Measurements from ENCODE around the gene SLC39A5. TPM values are rescaled to one million over a fixed set of nuclear protein-coding genes. Genes with fewer than 3 reads are reported as not detected.

Gene SLC39A5
- total and polyA plus RNA-seq, 2 of the 13 experiments (the other 11 are each of a cell fraction or from before 2014, with no cell fraction given) = 59.7 to 101 TPM

GRCh38 chr12:56221232-56221756 is 8.6 kb upstream of the SLC39A5 start (continued):
- peak; percentile 1; the same call in 1 of the 2 replicates for TF ChIP-seq KDM5B (CRISPR knock-in tag; IDR thresholded peaks at IDR 0.05; ENCODE audit: borderline replicate concordance)
- 0 out of 2 replicates have a peak, but pooled peaks have one; percentile 20 for TF ChIP-seq DNMT1 (CRISPR knock-in tag; IDR thresholded peaks at IDR 0.05)
- no peak for TF ChIP-seq NFYC (CRISPR knock-in tag; IDR thresholded peaks at IDR 0.05)
- no peak for TF ChIP-seq ZNF501 (CRISPR knock-in tag; IDR thresholded peaks at IDR 0.05)
- TF ChIP-seq PLSCR1 (CRISPR knock-in tag; IDR thresholded peaks at IDR 0.05; ENCODE audit: borderline replicate concordance) = no peak
- no peak for TF ChIP-seq ZNF670 (CRISPR knock-in tag; IDR thresholded peaks at IDR 0.05; ENCODE audit: borderline replicate concordance)
- TF ChIP-seq ZNF580 (CRISPR knock-in tag; IDR thresholded peaks at IDR 0.05; ENCODE audit: borderline replicate concordance, low read depth) = no peak
- no peak for TF ChIP-seq ZNF367 (CRISPR knock-in tag; IDR thresholded peaks at IDR 0.05; ENCODE audit: borderline replicate concordance)
- TF ChIP-seq POLR2AphosphoS5 (IDR thresholded peaks at IDR 0.05; ENCODE audit: low read depth, low read length) = no peak
- TF ChIP-seq ZNF12 (CRISPR knock-in tag; IDR thresholded peaks at IDR 0.05) = no peak
- no peak for TF ChIP-seq NCOA2 (CRISPR knock-in tag; IDR thresholded peaks at IDR 0.05)
- 0 out of 2 replicates have a peak, but pooled peaks have one; percentile 48 for TF ChIP-seq THAP7 (CRISPR knock-in tag; IDR thresholded peaks at IDR 0.05)
- TF ChIP-seq ZNF572 (CRISPR knock-in tag; IDR thresholded peaks at IDR 0.05) = 0 out of 2 replicates have a peak, but pooled peaks have one; percentile 61
- 0 out of 2 replicates have a peak, but pooled peaks have one; percentile 12 for TF ChIP-seq ZNF280D (CRISPR knock-in tag; IDR thresholded peaks at IDR 0.05)
- TF ChIP-seq FIP1L1 (IDR thresholded peaks at IDR 0.05; ENCODE audit: borderline replicate concordance, insufficient read depth, low read depth, low read length) = no peak
- no peak for TF ChIP-seq MBD4 (IDR thresholded peaks at IDR 0.05; ENCODE audit: borderline replicate concordance, low read length)
- TF ChIP-seq ZNF432 (CRISPR knock-in tag; IDR thresholded peaks at IDR 0.05; ENCODE audit: borderline replicate concordance) = no peak
- no peak for TF ChIP-seq ZNF317 (CRISPR knock-in tag; IDR thresholded peaks at IDR 0.05)
- no peak for TF ChIP-seq ZNF350 (CRISPR knock-in tag; IDR thresholded peaks at IDR 0.05; ENCODE audit: borderline replicate concordance, low read depth)
- no peak; the same call in 1 of the 2 replicates for TF ChIP-seq PAX8 (CRISPR knock-in tag; IDR thresholded peaks at IDR 0.05; ENCODE audit: borderline replicate concordance)

Measured in HepG2 (cell line).